ENCODE data around the gene OR2H1.
"Not testable (repeated sequence)": the region's sequence is repeated elsewhere in the genome, so short reads cannot be mapped to it uniquely, and the experiment has no call there.

Gene OR2H1

DNA sequence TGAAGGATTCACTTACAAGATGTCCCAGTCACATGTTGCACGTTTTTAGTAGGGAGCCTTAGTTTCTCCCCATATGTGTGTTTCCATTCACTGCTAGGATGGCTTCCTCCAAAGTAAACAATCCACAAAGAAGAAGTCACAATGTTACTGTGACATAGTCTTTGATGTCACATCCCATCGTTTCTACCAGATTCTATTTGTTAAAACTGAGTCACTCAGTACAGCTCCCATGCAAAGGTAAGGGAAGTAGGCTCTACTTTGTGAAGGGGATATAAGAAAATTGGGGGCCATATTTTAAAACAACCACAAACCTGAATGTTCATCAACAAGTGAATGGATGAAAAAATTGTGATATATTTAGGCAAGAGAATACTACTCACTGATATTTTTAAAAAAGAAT is at the start of gene OR2H1, which contains the start of gene OR11A1:
Gene OR2H1, plus strand, starts transcription at position 185 of the 400 bp plus-strand sequence. CDS start 4,615 bp downstream, outside the sequence.
Gene OR11A1, minus strand, starts transcription at position 101 of the 400 bp plus-strand sequence. CDS start 29,430 bp downstream, outside the sequence.
- no peak for DNase-seq

DNA sequence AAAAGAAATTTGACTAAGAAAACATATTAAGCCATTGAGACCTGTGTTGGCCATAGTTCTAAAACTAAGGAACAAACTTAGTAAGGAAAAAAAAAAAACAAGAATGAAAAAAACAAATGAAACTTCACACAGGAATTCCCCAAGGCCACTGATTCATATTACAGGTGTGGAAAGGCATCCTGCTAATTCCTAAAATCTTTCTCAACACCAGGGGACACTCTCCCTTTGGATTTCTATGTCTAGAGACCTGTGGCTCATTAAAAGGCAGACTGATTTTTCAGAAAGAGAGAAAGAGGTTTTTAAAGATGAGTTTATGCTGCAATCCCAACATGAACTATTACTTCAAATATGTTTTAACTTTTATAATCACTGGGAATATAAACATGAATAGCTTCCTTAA is 42.4 kb upstream of the OR2H1 start, which contains the start of gene OR12D1:
Gene OR12D1, plus strand, starts transcription at position 341 of the 400 bp plus-strand sequence.
- DNase-seq, result no peak

DNA sequence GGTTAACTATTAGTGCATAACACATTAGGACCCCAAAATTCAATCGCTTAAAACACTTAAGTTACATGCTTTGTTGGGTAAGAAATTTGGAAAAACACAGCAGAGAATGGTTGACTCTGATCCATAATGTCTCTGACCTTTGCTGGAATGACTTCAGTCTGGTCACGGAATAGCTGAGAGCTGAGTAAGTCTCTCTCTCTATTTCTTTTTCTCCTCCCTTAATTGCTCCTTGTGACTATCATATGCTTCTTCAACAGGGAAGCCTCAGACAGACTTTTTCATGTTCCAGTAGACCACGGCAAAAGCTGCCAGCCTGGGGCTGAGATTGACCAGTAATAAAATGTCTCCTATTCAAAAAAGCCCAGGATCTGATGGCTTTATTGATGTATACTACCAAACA is 37.4 kb upstream of the OR2H1 start:
- no peak for DNase-seq

DNA sequence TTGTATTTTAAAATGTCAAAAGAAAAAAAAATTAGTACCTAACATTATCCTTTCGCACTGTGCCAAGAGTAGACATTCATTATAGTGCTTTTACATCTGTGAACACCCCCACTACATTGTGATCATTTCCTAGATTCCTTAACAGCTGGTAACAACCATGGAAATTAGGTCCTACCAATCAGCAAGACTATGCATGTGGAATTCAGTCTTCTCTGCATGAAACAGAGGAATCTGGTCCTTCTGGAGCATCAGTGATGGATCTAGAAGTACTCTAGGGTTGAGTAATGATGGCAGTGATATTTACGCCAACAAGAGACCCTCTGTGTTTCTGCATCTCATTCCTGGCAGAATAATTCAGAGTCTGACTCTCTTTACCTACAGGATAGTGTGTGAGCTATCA is 32.8 kb upstream of the OR2H1 start:
- no peak for DNase-seq

DNA sequence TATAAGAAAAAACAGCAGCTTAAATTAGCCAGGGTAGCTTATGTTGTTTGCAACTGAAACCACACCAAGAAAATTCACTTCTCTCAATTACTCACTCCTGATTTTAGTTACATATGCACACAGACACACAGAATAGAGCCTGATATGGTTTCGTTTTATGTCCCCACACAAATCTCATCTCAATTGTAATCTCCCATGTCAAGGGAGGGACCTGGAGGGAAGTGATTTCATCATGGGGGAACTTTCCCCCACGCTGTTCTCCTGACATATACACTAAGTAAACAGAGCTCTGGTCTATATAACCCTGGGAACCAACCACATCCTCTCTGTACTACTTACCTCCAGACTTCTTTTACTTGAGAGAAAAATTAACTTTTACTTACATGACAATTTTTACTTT is 32.4 kb upstream of the OR2H1 start:
- DNase-seq, result no peak

DNA sequence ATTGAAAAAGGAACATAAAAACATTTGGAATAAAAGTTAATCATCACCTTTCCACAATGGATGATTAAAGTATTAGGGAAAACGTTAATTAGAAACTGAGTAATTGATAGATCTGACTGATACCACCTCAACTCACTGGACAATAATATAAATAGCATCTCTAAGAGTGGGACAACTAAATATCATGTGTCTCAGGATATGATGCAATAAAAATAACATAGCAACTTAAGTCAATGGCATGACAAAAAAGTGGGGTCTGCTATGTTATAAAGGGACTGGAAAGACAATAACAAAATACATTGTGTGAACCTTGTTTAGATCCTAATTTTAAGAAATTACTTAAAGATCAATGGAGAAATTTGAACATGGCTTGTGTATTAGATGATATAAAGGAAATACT is 31.9 kb upstream of the OR2H1 start:
- no peak for DNase-seq

DNA sequence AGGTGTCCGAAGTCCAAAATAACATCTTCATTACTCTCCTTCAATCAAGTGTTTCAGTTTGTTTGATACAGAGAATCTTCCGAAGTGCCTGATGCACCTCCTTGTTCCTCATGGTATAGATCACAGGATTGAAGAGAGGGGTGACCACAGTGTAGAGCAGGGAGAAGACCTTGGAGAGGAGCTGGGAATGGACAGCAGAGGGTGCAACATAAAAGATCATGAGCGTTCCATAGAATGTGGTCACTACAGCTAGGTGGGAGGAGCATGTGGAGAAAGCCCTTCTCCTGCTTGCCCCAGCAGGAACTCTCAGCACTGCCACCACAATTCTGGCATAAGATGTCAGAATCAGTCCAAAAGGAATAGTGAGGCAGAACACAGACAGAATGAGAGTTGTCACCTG is 30.3 kb upstream of the OR2H1 start:
- DNase-seq, result no peak

DNA sequence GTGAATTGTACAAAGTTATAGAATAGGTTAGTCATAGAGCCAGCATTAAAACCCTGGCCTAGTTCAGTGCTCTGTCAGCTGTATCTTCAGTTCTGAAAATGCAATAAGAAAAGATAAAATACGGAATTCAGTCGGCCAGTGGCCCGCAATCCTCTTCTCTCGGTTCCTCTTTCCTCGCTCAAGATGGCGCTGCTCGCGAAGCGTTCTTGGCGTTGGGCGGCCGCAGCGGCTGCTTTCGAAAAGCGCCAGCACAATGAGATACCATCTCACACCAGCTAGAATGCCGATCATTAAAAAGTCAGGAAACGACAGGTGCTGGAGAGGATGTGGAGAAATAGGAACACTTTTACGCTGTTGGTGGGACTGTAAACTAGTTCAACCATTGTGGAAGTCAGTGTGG is 20.2 kb upstream of the OR2H1 start:
- DNase-seq, result not testable (repeated sequence)

DNA sequence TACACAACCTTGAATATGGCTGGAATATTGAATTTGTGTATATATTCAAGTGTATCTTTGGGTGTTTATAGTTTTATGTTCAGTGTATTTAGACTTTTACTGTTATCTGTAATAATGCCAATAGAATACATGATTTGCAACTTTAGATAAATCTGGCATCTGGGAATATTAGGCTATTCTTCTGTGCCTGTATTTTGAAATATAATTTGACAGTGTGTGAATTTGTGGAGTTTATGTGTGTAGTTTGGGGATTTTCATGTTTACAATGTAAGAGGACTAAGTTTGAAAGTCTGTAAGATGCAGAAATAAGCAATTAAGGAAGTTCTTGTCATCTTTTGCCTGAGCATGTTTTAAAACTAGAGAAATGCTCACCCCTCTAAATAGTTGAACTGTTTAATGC is 17.9 kb upstream of the OR2H1 start, which contains the start of gene OR10C1:
Gene OR10C1, plus strand, starts transcription at position 301 of the 400 bp plus-strand sequence. CDS start 710 bp downstream, outside the sequence.
- DNase-seq, result no peak

DNA sequence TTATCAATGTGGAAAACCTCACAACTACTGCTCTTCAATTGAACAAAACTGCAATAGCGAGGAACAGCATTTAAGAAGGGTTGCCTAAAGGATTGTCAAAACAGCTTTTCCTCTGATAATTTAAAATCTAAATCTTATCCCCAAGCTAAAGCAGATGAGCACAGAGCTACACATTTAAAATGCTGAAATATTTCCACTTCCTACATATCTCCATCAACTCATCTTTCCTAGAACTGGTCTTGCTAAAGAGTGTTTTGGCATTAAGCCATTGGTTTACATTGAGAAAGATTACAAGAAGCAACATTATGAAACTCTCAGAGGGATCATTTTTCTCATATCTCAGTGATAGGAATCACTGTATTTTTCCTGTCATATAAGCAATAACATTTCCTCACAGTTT is 14.2 kb upstream of the OR2H1 start:
- DNase-seq, result no peak

DNA sequence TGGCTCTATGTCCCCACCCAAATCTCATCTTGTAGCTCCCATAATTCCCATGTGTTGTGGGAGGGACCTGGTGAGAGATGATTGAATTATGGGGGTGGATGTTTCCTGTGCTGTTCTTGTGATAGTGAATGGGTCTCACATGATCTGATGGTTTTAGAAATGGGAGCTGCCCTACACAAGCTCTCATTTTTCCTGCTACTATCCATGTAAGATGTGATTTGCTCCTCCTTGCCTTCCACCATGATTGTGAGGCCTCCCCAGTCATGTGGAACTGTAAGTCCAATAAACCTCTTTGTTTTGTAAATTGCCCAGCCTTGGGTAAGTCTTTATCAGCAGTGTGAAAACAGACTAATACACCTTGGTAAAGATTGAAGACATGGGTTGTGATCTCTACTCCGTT is 12.9 kb upstream of the OR2H1 start:
- not testable (repeated sequence) for DNase-seq

DNA sequence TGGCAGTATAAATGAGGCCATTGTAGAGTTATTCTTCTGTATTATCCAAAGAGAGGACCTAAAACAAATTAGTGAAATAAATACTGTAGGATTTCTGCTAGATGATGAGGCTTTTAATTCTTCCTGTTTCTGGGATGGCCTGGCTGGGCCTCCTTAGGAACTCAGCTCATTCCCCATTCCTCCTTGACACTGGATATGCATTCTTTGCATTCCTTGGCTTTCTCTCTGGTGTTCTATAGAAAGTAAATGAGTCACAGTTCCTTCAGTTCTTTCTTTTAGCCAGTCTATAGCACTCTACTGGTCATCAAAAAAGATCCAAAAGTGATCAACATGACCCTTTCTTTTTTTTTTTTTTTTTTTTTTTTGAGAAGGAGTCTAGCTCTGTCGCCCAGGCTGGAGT is 9.3 kb upstream of the OR2H1 start:
- no peak for DNase-seq

DNA sequence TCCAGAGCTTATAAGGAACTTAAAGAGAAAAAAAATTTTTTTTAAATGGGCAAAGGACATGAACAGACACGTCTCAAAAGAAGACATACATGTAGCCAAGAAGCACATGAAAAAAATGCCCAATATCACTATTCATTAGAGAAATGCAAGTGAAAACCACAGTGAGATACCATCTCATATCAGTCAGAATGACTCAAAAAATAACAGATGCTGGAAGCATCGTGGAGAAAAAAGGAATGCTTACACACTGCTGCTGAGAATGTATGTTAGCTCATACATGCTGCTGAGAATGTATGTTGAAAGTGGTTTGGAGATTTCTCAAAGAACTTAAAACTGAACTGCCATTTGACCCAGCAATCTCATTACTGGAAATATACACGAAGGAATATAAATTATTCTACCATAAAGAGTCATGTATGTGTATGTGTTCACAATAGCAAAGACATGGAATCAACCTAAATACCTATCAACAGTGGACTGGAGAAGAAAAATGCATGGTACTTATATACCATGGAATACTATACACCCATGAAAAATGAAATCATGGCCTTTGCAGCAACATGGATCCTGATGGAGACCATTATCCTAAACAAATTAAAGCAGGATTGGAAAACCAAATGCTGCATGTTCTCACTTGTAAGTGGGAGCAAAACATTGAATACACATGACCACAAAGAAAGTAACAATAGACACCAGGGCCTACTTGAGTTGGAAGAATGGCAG is 5.3 kb upstream of the OR2H1 start:
- DNase-seq, result no peak

DNA sequence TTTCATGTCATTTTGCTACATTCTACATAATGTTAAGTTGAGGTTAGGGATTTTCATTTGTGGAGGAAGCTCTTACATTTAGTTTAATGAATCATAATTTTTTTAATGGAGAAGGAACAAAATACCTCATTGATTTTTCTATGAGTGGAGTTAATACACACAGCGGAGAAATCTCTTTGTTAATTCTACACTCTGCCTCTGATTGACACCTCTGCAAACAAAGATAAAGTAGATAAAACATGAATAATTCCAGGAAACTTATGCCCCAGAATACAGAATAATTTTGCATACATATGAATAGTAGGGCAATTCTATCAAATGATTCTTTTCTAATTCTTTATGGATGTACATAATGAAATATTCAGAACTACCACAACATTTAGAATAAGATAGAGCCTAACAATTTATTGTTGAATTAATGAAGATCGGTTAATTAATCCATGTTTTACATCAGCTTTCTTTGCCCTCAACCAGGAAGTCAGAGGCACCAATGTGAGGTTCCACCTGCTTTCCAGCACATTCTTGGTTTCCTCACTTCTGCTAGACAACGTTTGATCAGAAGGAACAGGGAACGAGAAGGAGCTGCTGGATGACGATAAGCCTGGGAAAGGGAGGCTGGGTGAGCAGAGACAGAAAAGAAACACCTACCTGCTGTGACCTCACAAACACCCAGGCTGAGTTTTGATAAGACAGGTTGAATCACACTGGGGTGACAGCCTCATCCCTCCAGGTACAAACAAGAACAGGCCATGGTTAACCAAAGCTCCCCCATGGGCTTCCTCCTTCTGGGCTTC is 4.3 kb downstream of the OR2H1 start:
- no peak for DNase-seq

DNA sequence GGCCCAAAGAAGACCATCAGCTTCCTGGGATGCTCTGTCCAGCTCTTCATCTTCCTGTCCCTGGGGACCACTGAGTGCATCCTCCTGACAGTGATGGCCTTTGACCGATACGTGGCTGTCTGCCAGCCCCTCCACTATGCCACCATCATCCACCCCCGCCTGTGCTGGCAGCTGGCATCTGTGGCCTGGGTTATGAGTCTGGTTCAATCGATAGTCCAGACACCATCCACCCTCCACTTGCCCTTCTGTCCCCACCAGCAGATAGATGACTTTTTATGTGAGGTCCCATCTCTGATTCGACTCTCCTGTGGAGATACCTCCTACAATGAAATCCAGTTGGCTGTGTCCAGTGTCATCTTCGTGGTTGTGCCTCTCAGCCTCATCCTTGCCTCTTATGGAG is 5.1 kb downstream of the OR2H1 start:
- no peak for DNase-seq

DNA sequence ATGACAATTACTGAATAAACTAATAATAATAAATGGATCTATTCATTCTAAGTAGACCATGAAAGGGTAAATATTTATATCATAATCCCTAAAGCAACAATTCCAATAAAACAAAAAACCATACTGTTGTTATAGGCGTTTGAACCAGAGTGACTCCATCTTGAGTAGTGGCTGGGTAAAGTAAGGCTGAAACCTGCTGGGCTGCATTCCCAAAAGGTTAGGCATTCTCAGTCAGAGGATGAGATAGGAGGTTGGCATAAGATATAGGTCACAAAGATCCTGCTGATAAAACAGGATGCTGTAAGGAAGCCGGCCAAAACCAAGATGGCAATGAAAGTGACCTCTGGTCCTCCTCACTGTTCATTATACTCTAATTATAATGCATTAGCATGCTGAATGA is 8.3 kb downstream of the OR2H1 start:
- no peak for DNase-seq

DNA sequence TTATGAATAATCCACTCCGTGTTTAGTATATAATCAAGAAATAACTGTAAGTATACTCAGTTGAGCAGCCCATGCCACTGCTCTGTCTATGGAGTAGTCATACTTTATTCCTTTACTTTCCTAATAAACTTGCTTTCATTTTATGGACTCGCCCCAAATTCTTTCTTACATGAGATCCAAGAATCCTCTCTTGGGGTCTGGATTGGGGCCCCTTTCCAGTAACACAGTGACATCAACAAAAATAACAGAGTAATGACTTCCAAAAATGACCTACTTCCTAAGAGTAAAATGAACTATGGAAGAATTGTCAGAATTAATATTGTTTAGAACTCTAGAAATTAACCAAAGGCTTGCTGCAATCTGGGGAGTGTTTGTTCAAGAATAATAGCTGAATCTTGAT is 8.8 kb downstream of the OR2H1 start:
- no peak for DNase-seq

DNA sequence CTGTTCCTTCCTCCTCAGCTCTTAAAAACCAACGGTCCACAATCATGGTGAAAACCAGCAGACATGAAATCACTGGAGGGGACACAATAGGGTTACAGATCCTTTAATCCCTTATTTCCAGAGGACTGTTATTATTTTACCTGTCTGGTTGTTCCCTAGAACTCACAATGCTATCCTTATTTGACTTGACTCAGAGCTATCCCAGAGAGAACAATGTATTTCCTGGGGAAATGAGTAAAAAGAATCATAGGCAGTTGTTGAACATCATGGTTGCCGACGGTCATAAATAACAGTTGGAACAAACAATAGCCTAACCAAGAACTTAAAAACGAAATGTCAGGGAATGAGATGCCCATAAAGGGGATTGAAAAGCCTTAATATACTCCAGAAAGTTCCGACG is 9.3 kb downstream of the OR2H1 start:
- DNase-seq, result no peak

DNA sequence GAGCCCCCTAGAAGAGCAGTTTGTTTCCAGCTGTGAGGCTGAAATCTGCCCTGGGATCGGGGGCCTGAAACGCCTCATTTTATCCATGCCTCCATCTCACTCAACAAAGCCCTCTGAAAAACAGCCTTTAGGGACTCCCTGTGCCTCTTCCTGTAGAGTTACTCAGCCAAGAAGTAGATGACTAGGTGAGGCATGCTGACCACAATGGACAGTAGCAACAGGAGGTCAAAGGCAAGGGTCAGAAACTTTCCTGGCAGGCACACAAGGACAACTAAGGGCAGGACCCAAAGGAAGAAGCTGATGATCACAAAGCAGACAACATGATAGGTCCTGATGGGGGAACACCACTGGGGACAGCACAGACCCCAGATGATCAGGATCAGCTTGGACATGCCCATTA is 18.0 kb downstream of the OR2H1 start:
- DNase-seq, result no peak

DNA sequence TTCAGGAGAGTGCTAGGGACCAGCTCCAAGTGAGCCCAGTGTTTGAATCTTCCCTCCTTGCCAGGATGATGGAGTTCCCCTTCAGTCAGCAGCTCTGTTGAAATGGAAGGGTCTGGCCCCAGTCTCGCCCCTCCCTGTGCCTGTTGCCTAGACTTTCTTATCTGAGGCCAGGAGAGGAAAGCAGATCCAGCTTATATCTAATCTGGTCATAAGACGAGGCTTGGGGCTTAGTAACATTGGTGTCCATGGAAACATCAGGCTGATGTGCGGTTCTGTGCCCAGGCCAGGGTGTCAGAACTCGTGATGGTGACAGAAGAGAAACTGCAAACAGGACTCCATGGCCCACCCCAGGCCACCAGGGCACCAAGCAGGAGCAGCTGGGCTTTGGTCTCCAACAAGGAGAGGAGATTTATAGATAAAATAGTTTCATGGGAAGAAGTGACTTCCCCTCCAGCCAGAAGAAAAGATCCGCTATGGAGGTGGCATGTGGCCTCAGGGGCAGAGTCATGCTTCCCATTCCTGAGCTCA is 21.0 kb downstream of the OR2H1 start:
- DNase-seq, result no peak

DNA sequence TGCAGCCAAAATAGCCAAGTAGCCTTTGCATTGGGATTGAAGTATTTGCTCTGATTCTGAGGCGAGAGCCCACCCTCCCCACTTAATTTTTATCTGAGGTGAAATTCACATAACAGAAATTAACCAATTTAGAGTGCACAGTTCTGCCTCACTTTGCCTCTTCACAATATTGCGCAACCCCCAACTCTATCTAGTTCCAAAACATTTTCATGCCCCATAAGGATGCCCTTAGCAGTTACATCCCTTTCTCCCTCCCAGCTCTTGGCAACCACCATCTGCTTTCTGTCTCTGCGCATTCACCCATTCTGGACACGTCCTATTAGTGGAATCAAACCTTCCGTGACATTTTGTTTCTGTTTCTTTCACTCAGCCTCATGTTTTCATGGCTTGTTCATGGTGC is 21.8 kb downstream of the OR2H1 start:
- no peak for DNase-seq

DNA sequence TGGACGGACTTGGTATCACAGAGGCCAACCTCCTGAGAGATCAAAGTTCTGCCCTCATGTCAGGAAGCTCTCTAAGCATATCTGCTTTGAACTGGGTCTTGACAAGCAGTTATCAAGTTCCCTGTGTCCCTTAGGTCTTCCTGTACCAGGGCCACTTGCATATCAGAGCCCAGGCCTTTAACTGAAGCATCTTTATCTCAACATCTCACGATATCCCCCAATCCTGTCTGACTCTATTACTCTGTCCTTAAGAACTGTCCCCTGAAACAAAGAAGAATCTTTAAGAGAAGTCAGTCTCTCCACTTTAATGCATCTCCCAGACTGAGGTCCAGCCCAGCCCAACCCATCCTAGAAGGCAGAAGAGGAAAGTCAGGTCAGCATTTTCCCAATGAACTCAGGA is 22.6 kb downstream of the OR2H1 start:
- DNase-seq, result no peak

DNA sequence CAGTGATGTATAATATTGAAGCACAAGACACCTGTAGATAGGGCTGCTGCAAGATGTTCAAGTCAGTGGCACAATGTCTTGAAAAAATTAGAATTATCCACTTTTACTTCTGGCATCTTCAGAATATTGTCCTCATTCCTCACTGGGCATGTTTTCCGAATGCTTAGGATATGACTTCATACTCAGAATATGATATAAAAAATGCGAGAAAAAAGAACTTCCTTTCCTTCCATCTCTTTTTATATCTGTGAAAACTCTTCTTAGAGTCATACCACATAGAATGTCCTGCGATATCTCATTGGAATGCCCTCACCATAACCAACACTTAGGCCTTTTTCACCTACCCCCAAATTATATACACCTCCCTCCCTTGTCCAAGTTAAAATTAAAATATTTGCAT is 26.2 kb downstream of the OR2H1 start:
- DNase-seq, result no peak

DNA sequence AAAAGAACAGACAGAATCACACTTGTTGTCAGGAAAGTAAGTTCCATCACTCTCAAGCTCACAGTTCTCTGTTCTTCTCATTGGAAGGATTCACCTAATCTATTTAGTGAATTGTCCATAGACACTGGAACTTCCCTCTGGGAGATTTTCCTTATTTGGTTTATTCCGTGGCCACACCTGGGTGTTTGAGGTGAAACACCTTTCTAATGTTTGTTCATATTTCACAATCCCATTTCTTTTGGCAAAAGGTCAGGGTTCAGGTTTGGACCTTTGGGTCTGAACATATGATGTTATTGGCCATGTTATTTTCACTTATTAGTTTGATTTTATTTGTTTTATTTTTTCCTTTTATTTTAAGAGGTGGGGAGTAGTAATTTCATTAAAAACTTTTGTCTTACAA is 26.8 kb downstream of the OR2H1 start:
- no peak for DNase-seq

Measured in NCI-H2081 (cell line).